Right atrium auricular region (tissue), 2 donors: ENCODE results near the gene P2RY14. TPM values are rescaled to one million over a fixed set of nuclear protein-coding genes. Genes with fewer than 3 reads are reported as not detected.

Source experiments
- DNase-seq: peaks from one replicate; pipeline ENCODE4 v3.0.0-alpha.2; 2019; ENCODE audit warnings: low spot score
- H3K27ac ChIP-seq, 2 donors: fragments of 200-600 bp; sonication (generic); 1 replicate in 1 of 2; 2 replicates in 1 of 2; pipeline ENCODE4 v1.5.1; 2016 to 2019
- H3K27me3 ChIP-seq, 2 donors: fragments of 200-600 bp; sonication (generic); one replicate each; pipeline versions ENCODE4 v1.5.1 to v1.6.0; 2017 to 2019
- H3K36me3 ChIP-seq: fragments of 200-600 bp; sonication (generic); one replicate; pipeline ENCODE4 v1.5.1; 2016
- H3K4me1 ChIP-seq, 2 donors: fragments of 200-600 bp; sonication (generic); one replicate each; pipeline versions ENCODE4 v1.5.1 to v1.6.0; 2017 to 2019
- H3K4me3 ChIP-seq, 2 donors: fragments of 200-600 bp; sonication (generic); 1 replicate in 1 of 2; 2 replicates in 1 of 2; pipeline ENCODE4 v1.5.1; 2017 to 2019; ENCODE audit warnings: mild to moderate bottlenecking in 1 of 2, moderate library complexity in 1 of 2
- H3K9me3 ChIP-seq, 2 donors: fragments of 200-600 bp; sonication (generic); one replicate each; pipeline ENCODE4 v1.5.1; 2019
- total RNA-seq, 2 donors: library from RNA; depleted of rRNA; stranded (reverse); fragments of >200 nt; gene quantifications; one replicate each; pipeline ENCODE4 v1.1.0, GENCODE V29; 2016
- TF ChIP-seq, protein P1 (sequence below), 2 donors: fragments of 200-600 bp; sonication (generic); IDR thresholded peaks; one replicate each; pipeline ENCODE4 v1.5.1; 2019; ENCODE audit warnings: antibody characterized with exemption in 2 of 2

Gene P2RY14
- total RNA-seq, 2 donors from 2014 or later: 1.3 to 3.6 TPM

DNA sequence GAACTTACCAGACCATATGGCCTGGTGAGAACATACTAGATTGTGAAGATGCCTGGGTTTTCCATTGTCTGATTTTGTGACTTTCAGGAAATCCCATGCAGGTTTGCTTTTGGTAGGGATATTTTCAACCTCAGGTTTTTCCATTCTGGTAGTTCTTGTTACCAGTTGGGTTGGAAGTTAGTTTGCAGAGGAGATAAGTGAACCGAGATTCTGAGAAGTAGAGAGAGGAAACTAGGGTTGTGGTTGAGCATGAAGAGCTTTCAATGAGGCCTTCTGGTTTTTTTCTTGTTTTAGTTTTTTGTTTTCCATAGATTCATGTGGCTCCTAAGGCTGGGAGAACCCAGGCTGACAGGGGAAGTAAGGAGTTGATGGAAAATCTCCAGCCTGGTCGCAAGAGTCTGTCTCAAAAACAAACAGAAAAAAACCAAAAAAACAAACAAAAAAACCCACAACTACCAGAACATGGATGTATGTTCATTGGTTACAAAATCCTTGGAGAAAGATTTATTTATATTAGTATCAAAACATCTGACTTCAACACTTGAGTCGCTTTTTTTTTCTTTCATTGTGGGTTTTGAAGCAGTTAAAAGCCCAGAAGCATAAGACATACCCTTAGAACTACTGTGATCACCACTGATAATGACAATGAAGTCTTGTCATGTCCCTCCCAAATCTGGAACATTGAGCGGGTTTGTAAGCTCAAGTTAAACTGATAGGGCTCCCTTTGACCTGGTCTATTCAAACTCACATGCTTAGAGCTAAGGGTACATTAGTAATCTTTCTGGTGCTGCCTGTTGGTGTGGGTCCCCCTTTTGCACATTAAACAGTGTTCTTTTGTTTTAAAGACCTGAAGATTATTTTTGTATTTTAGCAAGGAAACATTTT lies 78.5 kb downstream of the P2RY14 start:
- Histone ChIP-seq H3K36me3 (no peaks in the 10 kb centered on the region), H3K9me3 (no peaks in the 10 kb centered on the region), H3K4me3 (no peak overlapping the region), H3K27me3 (no peaks in the 10 kb centered on the region), H3K4me1 (no peaks in the 10 kb centered on the region), H3K27ac (no peak overlapping the region)
- no peak for DNase-seq
- TF ChIP-seq, protein P1, sequence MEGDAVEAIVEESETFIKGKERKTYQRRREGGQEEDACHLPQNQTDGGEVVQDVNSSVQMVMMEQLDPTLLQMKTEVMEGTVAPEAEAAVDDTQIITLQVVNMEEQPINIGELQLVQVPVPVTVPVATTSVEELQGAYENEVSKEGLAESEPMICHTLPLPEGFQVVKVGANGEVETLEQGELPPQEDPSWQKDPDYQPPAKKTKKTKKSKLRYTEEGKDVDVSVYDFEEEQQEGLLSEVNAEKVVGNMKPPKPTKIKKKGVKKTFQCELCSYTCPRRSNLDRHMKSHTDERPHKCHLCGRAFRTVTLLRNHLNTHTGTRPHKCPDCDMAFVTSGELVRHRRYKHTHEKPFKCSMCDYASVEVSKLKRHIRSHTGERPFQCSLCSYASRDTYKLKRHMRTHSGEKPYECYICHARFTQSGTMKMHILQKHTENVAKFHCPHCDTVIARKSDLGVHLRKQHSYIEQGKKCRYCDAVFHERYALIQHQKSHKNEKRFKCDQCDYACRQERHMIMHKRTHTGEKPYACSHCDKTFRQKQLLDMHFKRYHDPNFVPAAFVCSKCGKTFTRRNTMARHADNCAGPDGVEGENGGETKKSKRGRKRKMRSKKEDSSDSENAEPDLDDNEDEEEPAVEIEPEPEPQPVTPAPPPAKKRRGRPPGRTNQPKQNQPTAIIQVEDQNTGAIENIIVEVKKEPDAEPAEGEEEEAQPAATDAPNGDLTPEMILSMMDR (IDR thresholded peaks at IDR 0.05): no peak

DNA sequence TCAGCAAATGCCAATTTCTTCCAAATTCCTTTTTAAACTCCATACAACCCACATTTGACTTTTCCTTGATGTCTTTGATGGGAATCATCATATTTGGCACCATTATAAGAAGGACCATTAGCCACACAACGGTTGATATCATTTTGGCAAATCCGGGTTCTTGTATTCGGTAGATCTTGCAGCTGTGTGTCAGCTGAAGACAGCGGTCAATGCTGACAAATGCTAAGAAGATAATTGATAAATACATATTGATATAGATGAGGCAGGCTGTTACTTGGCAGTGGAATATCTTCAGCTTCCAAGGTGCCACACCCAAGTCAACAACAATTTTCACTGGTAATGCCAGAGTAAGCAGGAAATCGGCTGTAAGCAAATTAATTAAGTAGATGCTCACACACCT lies 79.5 kb downstream of the P2RY14 start:
- H3K9me3 ChIP-seq: no peaks in the 10 kb centered on the region
- H3K27me3 ChIP-seq: no peaks in the 10 kb centered on the region
- TF ChIP-seq, protein P1 (IDR thresholded peaks at IDR 0.05): no peak
- no peaks in the 10 kb centered on the region for H3K36me3 ChIP-seq
- no peak for DNase-seq
- H3K4me1 ChIP-seq: no peaks in the 10 kb centered on the region
- H3K4me3 ChIP-seq: no peak overlapping the region
- H3K27ac ChIP-seq: no peak overlapping the region

DNA sequence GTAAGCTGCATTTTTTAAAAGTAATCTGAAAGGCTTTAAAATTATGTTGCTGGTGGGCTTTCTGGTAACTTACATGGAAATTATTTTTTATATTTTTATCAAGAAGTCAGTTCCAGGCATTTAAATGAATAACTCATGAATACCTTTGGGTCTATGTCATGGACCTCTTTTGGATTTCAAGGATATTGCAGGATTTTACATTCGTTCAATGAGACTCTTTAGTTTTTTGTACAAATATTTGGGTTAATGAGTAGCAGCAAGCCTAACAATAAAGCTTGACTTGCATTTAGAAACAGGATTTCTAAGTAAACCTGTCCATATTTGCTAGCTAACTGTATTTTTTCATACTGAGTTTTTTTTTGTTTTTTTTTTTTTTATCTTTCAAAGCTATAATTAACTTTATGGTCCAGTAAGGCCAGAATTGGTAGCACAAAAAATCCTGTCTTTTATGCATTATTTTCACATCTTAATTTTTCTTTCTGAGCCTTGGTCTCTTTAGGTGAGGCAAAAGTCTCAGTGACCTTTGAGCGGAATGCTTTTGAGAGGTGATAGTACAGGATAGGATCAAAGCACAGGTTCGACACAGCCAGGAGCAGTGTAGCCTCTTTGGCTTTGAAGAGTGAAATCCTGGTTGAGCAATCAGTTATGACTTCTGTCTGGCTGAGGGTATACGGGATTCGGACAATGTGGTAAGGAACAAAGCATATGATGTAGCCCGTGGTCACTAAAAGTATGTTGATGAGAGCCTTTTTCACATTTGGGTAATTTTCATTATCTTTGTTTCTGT lies 80.2 kb downstream of the P2RY14 start:
- Histone ChIP-seq H3K4me3 (no peak overlapping the region), H3K27me3 (no peaks in the 10 kb centered on the region), H3K27ac (no peak overlapping the region), H3K9me3 (no peaks in the 10 kb centered on the region), H3K36me3 (no peaks in the 10 kb centered on the region), H3K4me1 (no peaks in the 10 kb centered on the region)
- TF ChIP-seq, protein P1 (IDR thresholded peaks at IDR 0.05): no peak
- no peak for DNase-seq

DNA sequence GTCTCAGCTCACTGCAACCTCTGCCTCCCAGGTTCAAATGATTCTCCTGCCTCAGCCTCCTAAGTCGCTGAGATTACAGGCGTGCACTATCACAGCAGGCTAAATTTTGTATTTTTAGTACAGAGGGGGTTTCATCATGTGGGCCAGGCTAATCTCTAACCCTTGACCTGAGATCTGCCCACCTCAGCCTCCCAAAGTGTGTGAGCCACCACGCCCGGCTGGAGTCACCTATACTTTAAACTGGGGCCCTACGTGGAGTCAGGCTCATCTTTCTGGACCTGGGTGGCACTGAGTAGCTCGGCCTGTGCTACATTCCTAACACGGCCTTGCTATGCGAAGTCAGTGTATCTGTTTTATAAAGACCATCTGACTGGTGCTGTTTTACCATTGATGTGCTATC lies 81.1 kb downstream of the P2RY14 start:
- no peaks in the 10 kb centered on the region for H3K36me3 ChIP-seq
- H3K4me3 ChIP-seq: no peak overlapping the region

DNA sequence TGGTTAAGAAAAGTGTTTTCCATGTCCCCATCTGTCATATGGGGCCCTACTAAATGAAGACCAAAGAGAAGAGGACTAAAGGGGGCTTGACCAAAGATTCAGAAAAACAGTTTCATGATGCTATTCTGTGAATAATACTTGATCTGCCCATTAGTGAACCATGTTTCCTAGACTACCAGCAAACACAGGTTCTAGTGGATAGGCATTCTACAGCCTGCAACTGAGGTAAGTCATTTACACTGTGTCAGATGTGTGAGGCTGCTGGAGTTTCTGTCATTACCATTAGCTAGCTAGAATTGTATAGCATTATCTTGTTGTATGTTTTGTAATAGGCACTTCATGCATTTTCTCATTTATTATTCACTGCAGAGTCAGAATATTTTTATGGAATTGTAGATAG lies 81.9 kb downstream of the P2RY14 start:
- no peaks in the 10 kb centered on the region for H3K27me3 ChIP-seq
- H3K27ac ChIP-seq: no peak overlapping the region
- H3K9me3 ChIP-seq: no peaks in the 10 kb centered on the region
- H3K4me3 ChIP-seq: no peak overlapping the region
- DNase-seq: no peak
- H3K4me1 ChIP-seq: no peaks in the 10 kb centered on the region
- TF ChIP-seq, protein P1 (IDR thresholded peaks at IDR 0.05): no peak
- H3K36me3 ChIP-seq: no peaks in the 10 kb centered on the region

More for the DNA sequence above, 81.1 kb downstream of the P2RY14 start:
- TF ChIP-seq, protein P1 (IDR thresholded peaks at IDR 0.05): no peak
- Histone ChIP-seq H3K27me3 (no peaks in the 10 kb centered on the region), H3K27ac (no peak overlapping the region), H3K9me3 (no peaks in the 10 kb centered on the region), H3K4me1 (no peaks in the 10 kb centered on the region)
- DNase-seq: no peak
